HUES64 (cell line): Measurements from ENCODE around the gene RASGRF1.

Experiments used
- H3K27ac ChIP-seq: 2 replicates; pipeline ENCODE4 v1.7.0; 2013; ENCODE audit warnings: low read depth, low read length, inconsistent platforms
- H3K27me3 ChIP-seq: 2 replicates; pipeline ENCODE4 v1.6.1; 2013; ENCODE audit warnings: mild to moderate bottlenecking, low read length; ENCODE audit not compliant: insufficient read depth
- H3K36me3 ChIP-seq: 2 replicates; pipeline ENCODE4 v1.6.1; 2013; ENCODE audit warnings: mild to moderate bottlenecking, low read length; ENCODE audit not compliant: insufficient read depth
- H3K4me1 ChIP-seq: 2 replicates; pipeline ENCODE4 v1.6.1; 2013; ENCODE audit warnings: mild to moderate bottlenecking, low read length, moderate library complexity; ENCODE audit not compliant: insufficient read depth
- H3K4me3 ChIP-seq: 2 replicates; pipeline ENCODE4 v1.5.1; 2013; ENCODE audit warnings: mild to moderate bottlenecking, low read length, moderate library complexity
- H3K9ac ChIP-seq: 2 replicates; pipeline ENCODE4 v1.6.1; 2013; ENCODE audit warnings: mild to moderate bottlenecking, low read depth, low read length
- H3K9me3 ChIP-seq: 2 replicates; pipeline ENCODE4 v1.6.1; 2013; ENCODE audit warnings: low read depth, low read length; ENCODE audit not compliant: insufficient read depth
- WGBS: fragments of 150-250, 120-280 bp; methylation state at CpG from one replicate; pipeline ENCODE4 v1.1.7; 2013; ENCODE audit warnings: missing lambda C conversion rate; 5-methylcytosine and 5-hydroxymethylcytosine counted together

RASGRF1 gene

GRCh38 chr15:79099692-79100091 lies 9.1 kb upstream of the RASGRF1 start:
- Histone ChIP-seq H3K4me3 (no peak overlapping the region), H3K9ac (no peak overlapping the region), H3K27ac (no peak overlapping the region), H3K36me3 (no peaks in the 10 kb centered on the region), H3K27me3 (peaks cover 66% of the 10 kb centered on the region), H3K9me3 (no peaks in the 10 kb centered on the region), H3K4me1 (no peaks in the 10 kb centered on the region)
- WGBS = 92% methylated on average over 4 of the region's 4 CpGs

- H3K9ac ChIP-seq = no peak overlapping the region
- no peak overlapping the region for H3K4me3 ChIP-seq
- no peaks in the 10 kb centered on the region for H3K9me3 ChIP-seq
- H3K36me3 ChIP-seq = no peaks in the 10 kb centered on the region
- H3K4me1 ChIP-seq = no peaks in the 10 kb centered on the region
- 40% methylated on average over 6 of the region's 6 CpGs for WGBS
- no peak overlapping the region for H3K27ac ChIP-seq
- H3K27me3 ChIP-seq = peaks cover 92% of the 10 kb centered on the region
These were observed 4.0 kb upstream of the RASGRF1 start for GRCh38 chr15:79094611-79095021.

GRCh38 chr15:79093352-79093935 lies 2.9 kb upstream of the RASGRF1 start:
- no peak overlapping the region for H3K9ac ChIP-seq
- H3K27ac ChIP-seq = no peak overlapping the region
- no peaks in the 10 kb centered on the region for H3K4me1 ChIP-seq
- H3K9me3 ChIP-seq = no peaks in the 10 kb centered on the region
- H3K36me3 ChIP-seq = no peaks in the 10 kb centered on the region
- H3K4me3 ChIP-seq = no peak overlapping the region
- peaks cover 95% of the 10 kb centered on the region for H3K27me3 ChIP-seq
- WGBS = 71% methylated on average over 8 of the region's 8 CpGs

GRCh38 chr15:79092382-79092781 lies 1.8 kb upstream of the RASGRF1 start:
- Histone ChIP-seq H3K27ac (no peak overlapping the region), H3K9ac (no peak overlapping the region), H3K9me3 (no peaks in the 10 kb centered on the region), H3K27me3 (peaks cover 99% of the 10 kb centered on the region), H3K4me3 (no peak overlapping the region), H3K4me1 (no peaks in the 10 kb centered on the region), H3K36me3 (no peaks in the 10 kb centered on the region)
- WGBS = 68% methylated on average over 2 of the region's 2 CpGs

- WGBS = 2% methylated on average over 52 of the region's 53 CpGs
- no peak overlapping the region for H3K9ac ChIP-seq
- H3K27me3 ChIP-seq = peaks cover 99% of the 10 kb centered on the region
- H3K36me3 ChIP-seq = no peaks in the 10 kb centered on the region
- H3K27ac ChIP-seq = no peak overlapping the region
- H3K4me1 ChIP-seq = no peaks in the 10 kb centered on the region
- H3K9me3 ChIP-seq = no peaks in the 10 kb centered on the region
- peak overlapping the region; percentile 65 for H3K4me3 ChIP-seq
These were observed 756 bp upstream of the RASGRF1 start for GRCh38 chr15:79091204-79091867.

GRCh38 chr15:79089890-79090486 lies 592 bp downstream of the RASGRF1 start:
- H3K36me3 ChIP-seq = no peaks in the 10 kb centered on the region
- no peaks in the 10 kb centered on the region for H3K9me3 ChIP-seq
- WGBS = 1% methylated on average over 53 of the region's 53 CpGs
- no peak overlapping the region for H3K27ac ChIP-seq
- H3K9ac ChIP-seq = peak overlapping the region; percentile 29; the same call in 1 of the 2 replicates
- no peaks in the 10 kb centered on the region for H3K4me1 ChIP-seq
- peaks cover 99% of the 10 kb centered on the region for H3K27me3 ChIP-seq
- H3K4me3 ChIP-seq = peak overlapping the region; percentile 65

GRCh38 chr15:79089331-79089889 lies 1.2 kb downstream of the RASGRF1 start:
- WGBS = 2% methylated on average over 47 of the region's 47 CpGs
- Histone ChIP-seq H3K4me3 (peak overlapping the region; percentile 65), H3K27me3 (peaks cover 99% of the 10 kb centered on the region), H3K36me3 (no peaks in the 10 kb centered on the region), H3K9ac (no peak overlapping the region), H3K27ac (no peak overlapping the region), H3K4me1 (no peaks in the 10 kb centered on the region), H3K9me3 (no peaks in the 10 kb centered on the region)

- no peaks in the 10 kb centered on the region for H3K4me1 ChIP-seq
- H3K4me3 ChIP-seq = no peak overlapping the region
- WGBS = 67% methylated on average over 7 of the region's 7 CpGs
- H3K9me3 ChIP-seq = no peaks in the 10 kb centered on the region
- no peak overlapping the region for H3K9ac ChIP-seq
- H3K27ac ChIP-seq = no peak overlapping the region
- H3K27me3 ChIP-seq = peaks cover 99% of the 10 kb centered on the region
- H3K36me3 ChIP-seq = no peaks in the 10 kb centered on the region
These were observed 2.0 kb downstream of the RASGRF1 start for GRCh38 chr15:79088426-79089205.

- no peak overlapping the region for H3K27ac ChIP-seq
- H3K27me3 ChIP-seq = peaks cover 93% of the 10 kb centered on the region
- H3K4me3 ChIP-seq = no peak overlapping the region
- WGBS = 79% methylated on average over 4 of the region's 4 CpGs
- no peak overlapping the region for H3K9ac ChIP-seq
- H3K4me1 ChIP-seq = no peaks in the 10 kb centered on the region
- no peaks in the 10 kb centered on the region for H3K9me3 ChIP-seq
- no peaks in the 10 kb centered on the region for H3K36me3 ChIP-seq
These were observed 3.8 kb downstream of the RASGRF1 start for GRCh38 chr15:79086814-79087213.

GRCh38 chr15:79084308-79084968 lies 6.1 kb downstream of the RASGRF1 start:
- H3K4me1 ChIP-seq = no peaks in the 10 kb centered on the region
- no peak overlapping the region for H3K4me3 ChIP-seq
- H3K27me3 ChIP-seq = peaks cover 72% of the 10 kb centered on the region
- 83% methylated on average over 14 of the region's 14 CpGs for WGBS
- no peak overlapping the region for H3K27ac ChIP-seq
- H3K36me3 ChIP-seq = no peaks in the 10 kb centered on the region
- H3K9ac ChIP-seq = no peak overlapping the region
- no peaks in the 10 kb centered on the region for H3K9me3 ChIP-seq
